Vagina (tissue), 2 donors: ENCODE measurements around the gene PSEN2. TPM values are rescaled to one million over a fixed set of nuclear protein-coding genes. Genes with fewer than 3 reads are reported as not detected.
A peak's percentile ranks its signal among the peaks of the same experiment; 100 is the strongest.

Experiments
- DNase-seq, 2 donors: peaks; one replicate each; pipeline ENCODE4 v3.0.0-alpha.2; 2017; ENCODE audit errors: extremely low spot score in 2 of 2
- H3K27ac ChIP-seq: fragments of 200-600 bp; sonication (generic); one replicate; pipeline ENCODE4 v1.5.1; 2019
- H3K27me3 ChIP-seq: fragments of 200-600 bp; sonication (generic); one replicate; pipeline ENCODE4 v1.5.1; 2019
- H3K36me3 ChIP-seq, 2 donors: fragments of 200-600 bp; sonication (generic); one replicate each; pipeline ENCODE4 v1.5.1; 2017 to 2019
- H3K4me1 ChIP-seq: fragments of 200-600 bp; sonication (generic); one replicate; pipeline ENCODE4 v1.5.1; 2019
- H3K4me3 ChIP-seq, 2 donors: fragments of 200-600 bp; sonication (generic); 1 replicate in 1 of 2; 2 replicates in 1 of 2; pipeline ENCODE4 v1.5.1; 2016 to 2019
- H3K9me3 ChIP-seq: fragments of 200-600 bp; sonication (generic); one replicate; pipeline ENCODE4 v1.5.1; 2019
- POLR2A ChIP-seq, 2 donors: fragments of 450-650 bp; IDR thresholded peaks; one replicate each; pipeline ENCODE4 v1.6.1; 2017; ENCODE audit warnings: antibody characterized with exemption in 2 of 2, mild to moderate bottlenecking in 2 of 2, moderate library complexity in 2 of 2
- POLR2AphosphoS5 ChIP-seq, 2 donors: sonication (generic); formaldehyde crosslinking; IDR thresholded peaks; one replicate each; pipeline ENCODE4 v1.9.0; 2017; ENCODE audit warnings: antibody characterized with exemption in 2 of 2, mild to moderate bottlenecking in 2 of 2, low read depth in 1 of 2; ENCODE audit not compliant: insufficient read depth in 1 of 2
- intact Hi-C: fragments of 100-400 bp; cut with DNase I; formaldehyde crosslinking; loops from one replicate; pipeline ENCODE4 v1.15.1; 2023
- total RNA-seq: library from RNA; depleted of rRNA; stranded (reverse); fragments of >200 nt; gene quantifications from one replicate; pipeline ENCODE4 v1.2.3, GENCODE V29; 2016
- TF ChIP-seq, protein P1 (sequence below), 3 experiments: fragments of 450-650 bp in 2 of 3; fragments of 200-600 bp in 1 of 3; sonication (generic) in 1 of 3; IDR thresholded peaks; one replicate each; pipeline ENCODE4 v1.5.1; 2017 to 2019; ENCODE audit warnings: antibody characterized with exemption in 3 of 3, mild to moderate bottlenecking in 2 of 3, moderate library complexity in 2 of 3

PSEN2 gene
- total RNA-seq, 1 donor from 2014 or later = 22.1 TPM

DNA sequence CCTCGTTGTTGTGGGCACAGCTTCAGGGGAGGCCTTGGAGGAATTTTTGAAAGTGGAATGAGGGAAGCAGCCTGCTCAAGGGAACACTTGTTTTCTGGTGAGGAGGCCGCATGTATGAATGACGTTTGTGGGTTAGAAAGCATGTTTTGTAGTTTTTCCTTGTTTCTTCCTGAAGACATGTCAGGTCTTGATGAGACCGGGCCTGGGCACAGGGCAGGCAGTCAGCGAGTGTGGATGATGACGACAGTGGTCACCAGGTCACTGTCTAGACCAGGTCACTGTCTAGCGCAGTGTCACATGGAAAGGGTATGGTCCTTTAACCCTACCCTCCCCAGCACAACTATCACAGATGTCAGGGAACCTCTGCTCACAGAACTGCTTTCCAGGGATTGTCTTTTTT, 7.3 kb downstream of the PSEN2 start:
- no peak overlapping the region for H3K4me3 ChIP-seq
- H3K9me3 ChIP-seq = no peaks in the 10 kb centered on the region
- peaks cover 9% of the 10 kb centered on the region for H3K4me1 ChIP-seq
- no peak overlapping the region for H3K27ac ChIP-seq
- intact Hi-C loops = no loop called here
- no peaks in the 10 kb centered on the region for H3K36me3 ChIP-seq
- no peak for TF ChIP-seq POLR2A (IDR thresholded peaks at IDR 0.05)
- TF ChIP-seq POLR2AphosphoS5 (IDR thresholded peaks at IDR 0.05; ENCODE audit: insufficient read depth in 1 of 2, low read depth in 1 of 2) = no peak
- TF ChIP-seq, protein P1, sequence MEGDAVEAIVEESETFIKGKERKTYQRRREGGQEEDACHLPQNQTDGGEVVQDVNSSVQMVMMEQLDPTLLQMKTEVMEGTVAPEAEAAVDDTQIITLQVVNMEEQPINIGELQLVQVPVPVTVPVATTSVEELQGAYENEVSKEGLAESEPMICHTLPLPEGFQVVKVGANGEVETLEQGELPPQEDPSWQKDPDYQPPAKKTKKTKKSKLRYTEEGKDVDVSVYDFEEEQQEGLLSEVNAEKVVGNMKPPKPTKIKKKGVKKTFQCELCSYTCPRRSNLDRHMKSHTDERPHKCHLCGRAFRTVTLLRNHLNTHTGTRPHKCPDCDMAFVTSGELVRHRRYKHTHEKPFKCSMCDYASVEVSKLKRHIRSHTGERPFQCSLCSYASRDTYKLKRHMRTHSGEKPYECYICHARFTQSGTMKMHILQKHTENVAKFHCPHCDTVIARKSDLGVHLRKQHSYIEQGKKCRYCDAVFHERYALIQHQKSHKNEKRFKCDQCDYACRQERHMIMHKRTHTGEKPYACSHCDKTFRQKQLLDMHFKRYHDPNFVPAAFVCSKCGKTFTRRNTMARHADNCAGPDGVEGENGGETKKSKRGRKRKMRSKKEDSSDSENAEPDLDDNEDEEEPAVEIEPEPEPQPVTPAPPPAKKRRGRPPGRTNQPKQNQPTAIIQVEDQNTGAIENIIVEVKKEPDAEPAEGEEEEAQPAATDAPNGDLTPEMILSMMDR (IDR thresholded peaks at IDR 0.05) = no peak
- DNase-seq = no peak
- H3K27me3 ChIP-seq = no peaks in the 10 kb centered on the region

DNA sequence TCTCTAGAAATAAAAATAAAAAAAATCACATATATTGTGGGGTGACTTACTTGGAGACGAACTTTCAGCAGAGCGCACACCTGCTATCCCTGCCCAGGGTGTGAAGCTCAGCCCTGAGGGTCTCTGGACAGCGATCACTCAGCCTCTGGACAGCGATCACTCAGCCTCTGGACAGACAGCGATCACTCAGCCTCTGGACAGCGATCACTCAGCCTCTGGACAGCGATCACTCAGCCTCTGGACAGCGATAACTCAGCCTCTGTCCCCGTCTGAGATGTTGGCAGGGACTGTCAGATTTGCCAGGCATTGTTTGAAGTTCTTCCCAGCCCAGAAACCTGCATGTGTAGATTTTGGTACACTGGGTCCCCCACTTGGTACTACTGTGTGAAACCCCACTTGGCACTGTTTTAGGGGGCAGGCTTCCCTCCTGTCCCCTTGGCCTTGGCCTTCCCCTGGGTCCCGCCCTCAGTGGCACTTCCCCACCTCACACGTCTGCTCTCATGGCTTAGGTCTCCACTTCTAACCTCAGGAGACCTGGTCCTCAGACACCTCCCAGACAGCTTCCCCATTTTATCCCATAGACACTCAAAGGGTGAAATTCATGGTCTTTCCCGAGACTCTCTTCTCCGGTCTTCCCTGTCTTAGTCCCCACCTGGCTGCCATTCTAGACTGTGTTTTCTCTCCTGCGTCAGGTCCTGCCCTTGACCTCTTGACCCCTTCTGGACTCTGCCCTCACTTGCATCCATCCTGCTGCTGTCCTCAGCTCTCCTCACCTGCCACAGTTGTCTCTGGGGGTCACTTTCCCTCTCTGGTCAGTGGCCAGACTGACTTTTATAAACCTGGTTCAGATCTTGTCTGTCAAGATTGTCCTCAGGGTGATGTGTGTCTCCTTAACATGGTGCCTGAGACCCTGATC, 10.2 kb downstream of the PSEN2 start:
- intact Hi-C loops = no loop called here
- no peak for TF ChIP-seq POLR2A (IDR thresholded peaks at IDR 0.05)
- TF ChIP-seq, protein P1 (IDR thresholded peaks at IDR 0.05) = no peak
- TF ChIP-seq POLR2AphosphoS5 (IDR thresholded peaks at IDR 0.05; ENCODE audit: insufficient read depth in 1 of 2, low read depth in 1 of 2) = no peak
- peak in 1 of 2 donors; percentile 62 for DNase-seq
- Histone ChIP-seq H3K4me3 (no peak overlapping the region), H3K36me3 (no peaks in the 10 kb centered on the region), H3K4me1 (peaks cover 31% of the 10 kb centered on the region), H3K27ac (no peak overlapping the region), H3K27me3 (no peaks in the 10 kb centered on the region), H3K9me3 (no peaks in the 10 kb centered on the region)

DNA sequence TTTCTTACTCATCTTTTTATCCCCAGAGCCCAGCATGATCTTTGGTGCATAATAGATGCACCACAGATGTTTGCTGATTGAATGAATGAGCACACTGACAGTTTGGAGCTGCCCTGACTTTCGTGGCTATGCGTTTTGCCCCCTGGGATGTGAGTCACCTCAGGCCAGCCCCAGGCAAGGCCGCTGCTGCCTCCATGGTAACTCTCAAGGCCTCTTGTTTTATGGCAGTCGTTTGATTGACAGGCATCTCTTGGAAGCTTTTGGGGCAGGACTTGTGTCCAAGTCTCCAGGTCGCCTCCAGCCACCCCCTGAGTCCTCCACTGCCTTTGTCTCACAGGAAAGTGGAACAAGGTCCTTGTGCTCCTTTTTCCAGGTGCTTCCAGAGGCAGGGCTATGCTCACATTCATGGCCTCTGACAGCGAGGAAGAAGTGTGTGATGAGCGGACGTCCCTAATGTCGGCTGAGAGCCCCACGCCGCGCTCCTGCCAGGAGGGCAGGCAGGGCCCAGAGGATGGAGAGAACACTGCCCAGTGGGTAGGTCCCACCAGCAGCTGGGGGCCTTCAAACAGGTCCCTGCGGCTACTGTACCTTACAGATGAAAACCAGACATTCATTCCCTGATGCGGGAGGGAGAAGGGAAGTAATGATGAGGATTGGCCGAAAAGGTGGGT, 11.2 kb downstream of the PSEN2 start:
- intact Hi-C loops = no loop called here
- peak in 1 of 2 donors; percentile 79 for DNase-seq
- no peaks in the 10 kb centered on the region for H3K9me3 ChIP-seq
- H3K27me3 ChIP-seq = no peaks in the 10 kb centered on the region
- no peaks in the 10 kb centered on the region for H3K36me3 ChIP-seq
- H3K4me1 ChIP-seq = peaks cover 31% of the 10 kb centered on the region
- H3K27ac ChIP-seq = peak overlapping the region; percentile 51
- no peak overlapping the region for H3K4me3 ChIP-seq
- TF ChIP-seq POLR2A (IDR thresholded peaks at IDR 0.05) = no peak
- TF ChIP-seq, protein P1 (IDR thresholded peaks at IDR 0.05) = no peak
- no peak for TF ChIP-seq POLR2AphosphoS5 (IDR thresholded peaks at IDR 0.05; ENCODE audit: insufficient read depth in 1 of 2, low read depth in 1 of 2)

DNA sequence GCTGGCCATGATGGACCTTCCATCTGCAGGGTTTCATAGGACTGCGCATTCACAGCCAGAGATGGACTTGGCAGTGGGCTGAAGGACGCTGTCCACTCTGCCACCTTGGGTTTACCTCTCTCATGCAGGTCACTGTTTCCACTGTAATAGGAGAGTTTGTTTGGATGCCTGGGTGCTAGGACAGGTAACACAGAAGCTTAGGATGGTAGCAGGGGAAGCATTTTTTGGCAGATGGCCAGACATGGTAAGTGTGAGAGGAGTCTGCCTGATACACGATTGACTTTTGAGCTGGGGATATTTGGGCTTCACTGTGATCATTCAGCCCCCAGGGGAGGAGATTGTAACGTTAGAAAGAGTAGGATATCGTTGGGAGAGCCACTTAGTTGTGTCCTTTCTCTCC, 11.8 kb downstream of the PSEN2 start:
- Histone ChIP-seq H3K9me3 (no peaks in the 10 kb centered on the region), H3K36me3 (no peaks in the 10 kb centered on the region), H3K4me3 (peak overlapping the region; percentile 6 to 14), H3K4me1 (peaks cover 31% of the 10 kb centered on the region), H3K27me3 (no peaks in the 10 kb centered on the region), H3K27ac (peak overlapping the region; percentile 51)
- TF ChIP-seq, protein P1 (IDR thresholded peaks at IDR 0.05) = no peak
- TF ChIP-seq POLR2A (IDR thresholded peaks at IDR 0.05) (no peak), POLR2AphosphoS5 (IDR thresholded peaks at IDR 0.05; ENCODE audit: insufficient read depth in 1 of 2, low read depth in 1 of 2) (no peak)
- intact Hi-C loops = no loop called here
- DNase-seq = peak in 1 of 2 donors; percentile 83
